Keratinocyte (primary cell): Measurements from ENCODE around the gene HS6ST3. TPM values are rescaled to one million over a fixed set of nuclear protein-coding genes. Genes with fewer than 3 reads are reported as not detected.

Experiments
- DNase-seq: peaks from one replicate; pipeline ENCODE4 v3.0.0-alpha.2; 2011; ENCODE audit warnings: low read depth, missing footprints, low spot score
- FAIRE-seq: peaks from 2 replicates; lab custom pipeline; 2011; peaks lifted over from hg19 to GRCh38; lab: Jason Lieb, UNC
- H2AFZ ChIP-seq: 2 replicates; pipeline ENCODE4 v1.6.0; 2012; ENCODE audit warnings: low read length, control low read depth, inconsistent platforms; ENCODE audit not compliant: control insufficient read depth
- H3K27ac ChIP-seq: 2 replicates; pipeline ENCODE4 v1.5.1; 2011; ENCODE audit warnings: low read length; ENCODE audit not compliant: control insufficient read depth, insufficient read depth
- H3K27me3 ChIP-seq: 3 replicates; pipeline ENCODE4 v1.6.0; 2011; ENCODE audit warnings: low read length; ENCODE audit not compliant: control insufficient read depth, insufficient read depth; ENCODE audit errors: extremely low read depth
- H3K36me3 ChIP-seq, 2 experiments: 2 replicates in 1 of 2; 3 replicates in 1 of 2; pipeline ENCODE4 v1.5.1; 2011; ENCODE audit warnings: low read length in 2 of 2, mild to moderate bottlenecking in 1 of 2; ENCODE audit not compliant: control insufficient read depth in 2 of 2, insufficient read depth in 2 of 2; ENCODE audit errors: extremely low read depth in 1 of 2
- H3K4me1 ChIP-seq: 3 replicates; pipeline ENCODE4 v1.5.1; 2011; ENCODE audit warnings: low read length; ENCODE audit not compliant: control insufficient read depth, insufficient read depth; ENCODE audit errors: extremely low read depth
- H3K4me2 ChIP-seq: 3 replicates; pipeline ENCODE4 v1.6.0; 2011; ENCODE audit warnings: low read depth, low read length; ENCODE audit not compliant: control insufficient read depth, insufficient read depth; ENCODE audit errors: extremely low read depth
- H3K4me3 ChIP-seq, 3 experiments: fragments of 200-600 bp in 1 of 3; sonication (generic) in 1 of 3; 2 replicates in 2 of 3; 3 replicates in 1 of 3; pipeline ENCODE4 v1.5.1; 2011 to 2016; ENCODE audit warnings: low read length in 3 of 3, mild to moderate bottlenecking in 3 of 3, control low read depth in 2 of 3, inconsistent platforms in 1 of 3, low read depth in 1 of 3, mixed read lengths in 1 of 3, mixed run types in 1 of 3, moderate library complexity in 1 of 3; ENCODE audit not compliant: control insufficient read depth in 2 of 3, insufficient read depth in 2 of 3; ENCODE audit errors: extremely low read depth in 1 of 3
- H3K79me2 ChIP-seq: 2 replicates; pipeline ENCODE4 v1.6.0; 2012; ENCODE audit warnings: low read length; ENCODE audit not compliant: control insufficient read depth, insufficient read depth
- H3K9ac ChIP-seq: 3 replicates; pipeline ENCODE4 v1.6.0; 2011; ENCODE audit warnings: low read length; ENCODE audit not compliant: control insufficient read depth, insufficient read depth; ENCODE audit errors: extremely low read depth
- H3K9me1 ChIP-seq: 3 replicates; pipeline ENCODE4 v1.6.0; 2011; ENCODE audit warnings: low read length; ENCODE audit not compliant: control insufficient read depth, insufficient read depth; ENCODE audit errors: extremely low read depth
- H3K9me3 ChIP-seq: 2 replicates; pipeline ENCODE4 v1.5.1; 2012; ENCODE audit warnings: low read depth, low read length; ENCODE audit not compliant: control insufficient read depth
- H4K20me1 ChIP-seq: 3 replicates; pipeline ENCODE4 v1.6.0; 2011; ENCODE audit warnings: low read length; ENCODE audit not compliant: control insufficient read depth, insufficient read depth; ENCODE audit errors: extremely low read depth
- EZH2 ChIP-seq: IDR thresholded peaks from one replicate; pipeline ENCODE4 v1.6.1; 2012; ENCODE audit warnings: inconsistent platforms, mild to moderate bottlenecking, low read length, moderate library complexity
- dilution Hi-C: fragments of 300-500 bp; cut with MboI; formaldehyde crosslinking; loops from one replicate; pipeline ENCODE4 v1.7.0; 2020; ENCODE audit warnings: low sequenced_read_pairs; ENCODE audit not compliant: extremely low pct_ligation_motif_present
- polyA plus RNA-seq, 5 experiments: library from polyadenylated mRNA; depleted of rRNA in 3 of 5; stranded (reverse) in 3 of 5; stranded (forward) in 1 of 5; unstranded in 1 of 5; fragments of >200 nt; gene quantifications; 1 replicate in 1 of 5; 2 replicates in 3 of 5; 3 replicates in 1 of 5; pipeline versions ENCODE4 v1.2.1 to v1.2.3, GENCODE V29; 2011 to 2012; ENCODE audit warnings: missing spikeins in 2 of 5, low read depth in 1 of 5, low replicate concordance in 1 of 5
- TF ChIP-seq, protein P1 (sequence below), 3 experiments: IDR thresholded peaks in 1 of 3; conservative IDR thresholded peaks in 1 of 3; optimal IDR thresholded peaks in 1 of 3; 2 replicates in 2 of 3; 3 replicates in 1 of 3; pipeline versions ENCODE3 to v1.5.1; 2011; ENCODE audit warnings: low read length in 3 of 3, mild to moderate bottlenecking in 3 of 3, moderate library complexity in 2 of 3, control low read depth in 1 of 3, inconsistent platforms in 1 of 3; ENCODE audit not compliant: insufficient read depth in 2 of 3; ENCODE audit errors: extremely low read depth in 1 of 3

The HS6ST3 gene
- polyA plus RNA-seq, 1 donor (not counting 4 experiments of a cell fraction or from before 2014, with no cell fraction given): 0.03 TPM

- Histone ChIP-seq H2AFZ (no peak overlapping the region), H4K20me1 (no peaks in the 10 kb centered on the region), H3K4me2 (no peak overlapping the region), H3K9ac (no peak overlapping the region), H3K27me3 (no peaks in the 10 kb centered on the region), H3K4me1 (no peaks in the 10 kb centered on the region), H3K9me3 (no peaks in the 10 kb centered on the region), H3K36me3 (no peaks in the 10 kb centered on the region), H3K27ac (no peak overlapping the region), H3K79me2 (no peaks in the 10 kb centered on the region), H3K9me1 (no peaks in the 10 kb centered on the region), H3K4me3 (no peak overlapping the region)
- no peak for TF ChIP-seq EZH2
- TF ChIP-seq, protein P1, sequence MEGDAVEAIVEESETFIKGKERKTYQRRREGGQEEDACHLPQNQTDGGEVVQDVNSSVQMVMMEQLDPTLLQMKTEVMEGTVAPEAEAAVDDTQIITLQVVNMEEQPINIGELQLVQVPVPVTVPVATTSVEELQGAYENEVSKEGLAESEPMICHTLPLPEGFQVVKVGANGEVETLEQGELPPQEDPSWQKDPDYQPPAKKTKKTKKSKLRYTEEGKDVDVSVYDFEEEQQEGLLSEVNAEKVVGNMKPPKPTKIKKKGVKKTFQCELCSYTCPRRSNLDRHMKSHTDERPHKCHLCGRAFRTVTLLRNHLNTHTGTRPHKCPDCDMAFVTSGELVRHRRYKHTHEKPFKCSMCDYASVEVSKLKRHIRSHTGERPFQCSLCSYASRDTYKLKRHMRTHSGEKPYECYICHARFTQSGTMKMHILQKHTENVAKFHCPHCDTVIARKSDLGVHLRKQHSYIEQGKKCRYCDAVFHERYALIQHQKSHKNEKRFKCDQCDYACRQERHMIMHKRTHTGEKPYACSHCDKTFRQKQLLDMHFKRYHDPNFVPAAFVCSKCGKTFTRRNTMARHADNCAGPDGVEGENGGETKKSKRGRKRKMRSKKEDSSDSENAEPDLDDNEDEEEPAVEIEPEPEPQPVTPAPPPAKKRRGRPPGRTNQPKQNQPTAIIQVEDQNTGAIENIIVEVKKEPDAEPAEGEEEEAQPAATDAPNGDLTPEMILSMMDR (optimal IDR thresholded peaks at IDR 0.05 in 1 of 3, IDR thresholded peaks at IDR 0.05 in 1 of 3, conservative IDR thresholded peaks at IDR 0.05 in 1 of 3; ENCODE audit: extremely low read depth in 1 of 3, insufficient read depth in 2 of 3, low read length in 3 of 3): no peak
- dilution Hi-C loops: no loop called here
- FAIRE-seq (no peak), DNase-seq (no peak)
These were observed 101.5 kb downstream of the HS6ST3 start for GRCh38 chr13:96191367-96191766.

- Histone ChIP-seq H3K4me2 (no peak overlapping the region), H3K4me3 (no peak overlapping the region), H3K9me3 (no peaks in the 10 kb centered on the region), H2AFZ (no peak overlapping the region), H3K79me2 (no peaks in the 10 kb centered on the region), H3K4me1 (no peaks in the 10 kb centered on the region), H3K27ac (no peak overlapping the region), H3K27me3 (no peaks in the 10 kb centered on the region), H3K9me1 (no peaks in the 10 kb centered on the region), H3K9ac (no peak overlapping the region), H4K20me1 (no peaks in the 10 kb centered on the region), H3K36me3 (no peaks in the 10 kb centered on the region)
- dilution Hi-C loops: no loop called here
- FAIRE-seq (no peak), DNase-seq (no peak)
- no peak for TF ChIP-seq EZH2
- TF ChIP-seq, protein P1 (optimal IDR thresholded peaks at IDR 0.05 in 1 of 3, IDR thresholded peaks at IDR 0.05 in 1 of 3, conservative IDR thresholded peaks at IDR 0.05 in 1 of 3; ENCODE audit: extremely low read depth in 1 of 3, insufficient read depth in 2 of 3, low read length in 3 of 3): no peak
These were observed 103.9 kb downstream of the HS6ST3 start for GRCh38 chr13:96193728-96194310.
